Skin epidermis (tissue), 12 donors: ENCODE results near the gene NXNL2.
A peak's percentile ranks its signal among the peaks of the same experiment; 100 is the strongest.

Experiments
- H3K27ac ChIP-seq, 21 experiments: fragments of 200-600 bp; sonication (generic) in 11 of 21; one replicate each; pipeline ENCODE4 v1.5.0; 2020; ENCODE audit warnings: mild to moderate bottlenecking in 3 of 21, inconsistent platforms in 2 of 21, moderate library complexity in 2 of 21
- H3K4me3 ChIP-seq, 7 experiments: fragments of 200-600 bp; sonication (generic) in 2 of 7; one replicate each; pipeline ENCODE4 v1.5.0; 2020; ENCODE audit warnings: inconsistent platforms in 2 of 7, mild to moderate bottlenecking in 2 of 7, moderate library complexity in 1 of 7

Gene NXNL2

DNA sequence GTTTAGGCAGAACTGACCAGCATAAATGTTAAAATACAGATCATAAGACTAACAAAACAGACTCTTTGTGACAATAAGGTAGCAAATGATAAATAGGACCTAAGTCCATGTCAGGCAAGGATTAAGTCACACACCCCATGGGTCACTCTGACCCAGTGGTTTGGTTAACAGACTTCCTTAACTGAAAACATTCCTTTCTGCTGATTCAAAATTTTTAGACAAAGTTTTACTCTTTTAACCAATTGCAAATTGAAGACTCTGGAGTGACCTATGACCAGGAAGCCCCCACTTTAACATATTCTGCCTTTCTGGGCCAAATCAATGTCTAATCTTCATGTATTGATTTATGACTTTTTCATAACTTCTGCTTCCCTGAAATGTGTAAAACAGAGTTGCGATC, 4.9 kb upstream of the NXNL2 start:
- no peak overlapping the region for H3K27ac ChIP-seq
- H3K4me3 ChIP-seq: no peak overlapping the region

DNA sequence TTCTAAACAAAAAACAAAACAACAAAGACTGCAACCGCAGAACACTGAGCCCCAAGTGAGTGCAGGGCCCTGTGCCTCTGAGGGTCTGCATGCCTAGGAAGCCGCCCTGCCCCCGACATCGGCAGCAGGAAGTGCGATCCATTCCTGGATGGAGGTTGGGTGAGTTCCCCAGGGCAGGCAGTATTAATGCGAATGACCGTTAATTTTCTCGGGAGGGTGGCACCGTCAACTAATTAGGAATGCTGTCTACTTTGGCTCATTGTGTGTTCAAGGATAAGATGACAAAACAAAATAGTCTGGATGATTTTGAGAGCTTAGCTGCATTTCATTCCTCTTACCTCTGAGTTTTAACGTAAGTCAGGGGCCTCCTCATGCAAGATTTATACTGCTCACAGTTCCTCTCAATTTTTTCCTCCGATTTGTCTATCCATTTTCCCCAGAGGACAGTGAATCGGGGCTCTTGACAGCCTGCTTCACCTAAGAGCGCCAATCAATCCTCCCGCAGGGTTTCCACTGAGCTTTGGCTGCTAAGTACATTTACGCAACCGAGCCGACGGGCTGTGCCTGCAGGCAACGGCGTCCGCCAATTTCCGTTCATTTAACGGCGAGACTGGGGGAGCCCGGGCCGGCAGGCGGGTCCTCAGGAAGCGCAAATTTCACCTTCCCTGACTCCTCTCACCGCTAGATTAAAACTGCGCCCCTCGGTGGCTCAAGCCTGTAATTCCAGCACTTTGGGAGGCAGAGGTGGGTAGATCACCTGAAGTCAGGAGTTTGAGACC, 2.9 kb upstream of the NXNL2 start:
- Histone ChIP-seq H3K4me3 (no peak overlapping the region), H3K27ac (no peak overlapping the region)

DNA sequence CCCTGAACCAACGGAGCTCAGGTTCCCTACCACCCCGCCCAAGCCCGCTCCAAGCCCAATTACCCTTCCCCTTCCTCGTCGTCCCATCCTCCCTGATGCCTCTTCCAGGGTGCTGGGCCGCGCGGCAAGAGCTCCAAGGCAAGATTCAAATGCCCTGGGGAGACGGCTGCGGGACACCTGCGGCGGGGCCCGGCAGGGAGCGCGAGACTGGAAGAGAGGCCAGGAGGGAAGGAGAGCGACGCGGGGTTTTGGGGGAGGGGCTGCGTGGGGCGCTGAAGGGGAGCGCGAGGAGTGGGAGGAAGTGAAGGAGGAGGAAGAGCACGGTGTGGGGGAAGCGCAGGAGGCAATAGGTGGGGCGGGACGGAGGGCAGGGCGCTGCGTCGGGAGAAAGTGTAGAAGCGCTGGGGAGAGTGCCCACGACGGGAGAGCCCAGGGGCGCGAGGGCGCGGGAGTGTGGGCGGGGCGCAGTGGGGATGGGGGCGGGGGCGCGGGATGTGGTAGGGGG, 975 bp upstream of the NXNL2 start:
- Histone ChIP-seq H3K27ac (peak overlapping the region in 7 of 21 experiments; percentile 14 to 57 (median 40)), H3K4me3 (peak overlapping the region in 6 of 7 experiments; percentile 2 to 40 (median 26))

DNA sequence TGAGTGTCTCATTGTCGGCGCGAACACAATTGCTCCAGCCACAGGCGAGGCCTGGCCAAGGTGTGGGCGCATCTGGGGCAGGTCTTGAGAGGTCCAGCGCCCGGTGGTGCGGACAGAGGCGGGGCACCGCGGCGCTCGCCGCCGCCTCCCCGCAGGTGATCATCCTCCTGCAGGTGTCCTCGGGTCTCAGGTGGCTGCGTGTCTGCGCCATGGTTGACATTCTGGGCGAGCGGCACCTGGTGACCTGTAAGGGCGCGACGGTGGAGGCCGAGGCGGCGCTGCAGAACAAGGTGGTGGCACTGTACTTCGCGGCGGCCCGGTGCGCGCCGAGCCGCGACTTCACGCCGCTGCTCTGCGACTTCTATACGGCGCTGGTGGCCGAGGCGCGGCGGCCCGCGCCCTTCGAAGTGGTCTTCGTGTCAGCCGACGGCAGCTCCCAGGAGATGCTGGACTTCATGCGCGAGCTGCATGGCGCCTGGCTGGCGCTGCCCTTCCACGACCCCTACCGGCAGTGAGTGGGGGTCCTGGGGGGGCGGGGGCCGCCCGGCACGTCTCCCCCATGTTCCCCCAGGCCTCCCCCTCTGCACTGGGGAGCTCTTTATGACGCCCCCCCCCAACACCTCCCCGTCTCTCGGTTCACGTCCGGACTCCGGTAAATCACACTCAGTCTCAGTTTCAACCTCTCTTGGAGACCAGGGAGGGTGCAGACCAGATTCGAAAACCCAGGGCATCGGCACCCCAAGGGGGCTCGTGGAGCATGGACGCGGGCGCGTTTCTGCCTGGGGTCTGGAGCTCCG, 446 bp downstream of the NXNL2 start:
- Histone ChIP-seq H3K27ac (no peak overlapping the region), H3K4me3 (peak overlapping the region; percentile 4 to 40 (median 24))

DNA sequence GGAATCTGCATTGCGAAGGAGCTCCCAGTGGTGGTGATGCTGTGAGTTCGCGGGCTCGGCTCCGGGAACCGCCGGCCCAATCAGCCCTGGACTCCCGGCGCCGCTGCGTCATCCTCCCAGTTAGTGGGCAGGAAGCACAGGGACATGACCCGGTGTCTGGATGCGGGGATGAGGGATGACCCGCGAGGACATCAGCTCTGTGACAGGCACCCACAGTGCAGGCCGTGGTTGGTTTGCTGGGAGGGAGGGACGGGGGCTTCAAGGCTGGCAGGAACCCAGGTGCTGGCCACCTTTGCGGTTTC, 996 bp downstream of the NXNL2 start:
- Histone ChIP-seq H3K27ac (no peak overlapping the region), H3K4me3 (peak overlapping the region in 3 of 7 experiments; percentile 28 to 40 (median 36))

DNA sequence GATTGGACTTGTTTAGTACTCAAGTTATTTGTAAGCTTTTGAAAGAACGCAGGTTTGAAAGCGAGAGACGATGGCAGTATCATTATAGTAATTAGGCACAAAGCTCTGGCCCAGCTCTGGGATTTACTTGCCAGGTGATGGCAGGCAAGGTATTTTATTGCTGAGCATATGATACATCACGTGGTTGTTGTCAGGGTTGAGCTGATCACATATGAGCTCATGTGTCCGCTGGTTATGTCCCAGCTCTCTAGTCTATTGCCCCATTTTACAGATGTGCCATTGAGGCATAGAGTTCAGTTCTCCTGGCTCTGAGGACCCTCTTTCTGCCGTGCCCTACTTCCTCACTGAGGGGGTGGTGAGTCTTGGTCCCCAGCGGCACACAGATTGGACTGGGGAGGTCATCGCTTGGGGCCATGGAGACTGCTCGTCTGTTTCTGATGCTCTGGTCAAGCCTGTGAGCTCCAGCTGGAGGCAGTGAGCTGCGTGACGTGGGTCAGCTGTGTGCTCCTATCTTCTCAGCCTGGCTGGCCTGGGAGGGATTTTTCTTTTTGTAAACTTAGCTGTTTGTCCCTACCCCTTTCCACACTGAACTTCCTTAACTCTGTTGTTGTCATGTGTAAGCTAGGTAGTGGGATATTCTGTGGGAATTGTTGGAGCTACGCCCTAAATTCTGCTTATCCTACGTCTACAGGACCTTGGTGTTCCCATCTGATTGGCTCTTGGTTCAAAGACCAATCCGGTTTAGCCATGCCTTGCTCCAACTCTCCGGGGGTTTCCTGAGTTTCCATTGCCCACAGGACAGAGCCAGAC, 2.2 kb downstream of the NXNL2 start:
- Histone ChIP-seq H3K4me3 (no peak overlapping the region), H3K27ac (peak overlapping the region in 2 of 21 experiments; percentile 44 to 45)

DNA sequence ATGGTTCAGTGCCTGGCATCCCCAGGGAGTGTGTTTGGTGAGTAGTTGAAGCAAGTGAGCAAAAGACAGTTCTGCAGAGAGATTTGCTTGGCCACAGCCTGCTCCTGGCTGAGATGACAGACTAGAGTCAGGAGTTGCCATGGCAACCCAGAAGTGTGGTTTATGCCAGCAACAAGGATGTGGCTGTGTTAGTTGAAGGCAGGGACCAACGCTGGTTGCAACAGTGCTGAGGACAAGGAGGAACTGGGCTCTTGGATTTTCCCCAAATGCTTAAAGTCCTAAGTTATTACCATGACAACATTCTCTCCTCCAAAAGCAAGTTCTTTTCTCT, 2.7 kb downstream of the NXNL2 start:
- Histone ChIP-seq H3K27ac (no peak overlapping the region), H3K4me3 (no peak overlapping the region)

DNA sequence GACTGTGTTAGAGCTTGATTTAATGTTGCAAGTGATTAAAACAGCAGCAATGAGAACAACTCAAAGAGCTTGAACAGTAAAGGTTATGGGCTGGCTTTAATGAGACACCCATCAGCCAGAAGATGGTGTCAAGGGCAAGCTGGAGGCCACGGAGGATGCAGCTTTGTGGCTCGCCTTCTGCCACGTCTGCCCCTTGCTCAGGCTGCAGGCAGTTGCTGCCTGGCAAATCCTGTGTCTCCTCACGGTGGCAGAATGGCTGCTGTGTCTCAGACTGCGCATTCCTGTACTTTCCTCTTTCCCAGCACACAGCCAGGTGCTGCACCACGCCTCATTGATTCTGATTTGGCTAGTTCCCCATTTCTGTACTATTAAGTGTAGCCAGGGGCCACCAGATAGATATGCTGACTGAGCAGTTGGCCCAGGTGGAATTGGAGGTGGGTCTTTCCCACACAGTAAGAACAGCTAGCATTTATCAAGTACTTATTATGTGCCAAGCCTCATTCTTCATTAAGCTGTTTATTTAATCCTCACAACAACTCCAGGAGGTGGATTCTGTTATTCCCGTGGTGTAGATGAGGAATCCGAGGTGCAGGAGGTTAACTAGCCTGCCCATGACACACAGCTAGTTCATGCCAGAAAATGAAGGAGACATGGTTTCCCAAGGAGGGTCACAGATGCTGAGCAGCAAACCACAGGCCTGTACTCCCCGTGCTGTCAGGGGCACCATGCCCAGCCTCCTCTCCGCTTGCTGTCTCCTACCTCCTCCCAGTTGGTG, 3.5 kb downstream of the NXNL2 start:
- Histone ChIP-seq H3K27ac (no peak overlapping the region), H3K4me3 (no peak overlapping the region)

DNA sequence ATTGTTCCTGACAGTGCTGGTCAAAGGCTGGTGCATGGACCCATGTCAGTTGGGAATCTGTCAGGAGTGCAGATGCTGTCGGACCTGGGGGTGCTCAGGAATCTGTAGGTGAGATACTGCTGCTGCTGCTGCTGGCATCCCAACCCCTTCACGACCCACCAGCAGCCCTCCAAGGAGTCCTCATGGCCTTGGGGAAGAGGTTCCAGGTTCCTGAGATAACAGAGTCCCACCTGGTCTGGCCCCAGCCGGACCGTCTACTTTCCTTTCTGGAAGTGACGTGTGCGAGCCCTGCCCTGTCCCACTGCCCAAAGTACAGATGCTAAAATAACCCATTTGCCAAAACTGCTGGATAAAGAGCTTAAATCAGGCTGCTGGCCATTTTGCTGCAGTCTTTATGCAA, 4.3 kb downstream of the NXNL2 start:
- Histone ChIP-seq H3K27ac (no peak overlapping the region), H3K4me3 (no peak overlapping the region)

DNA sequence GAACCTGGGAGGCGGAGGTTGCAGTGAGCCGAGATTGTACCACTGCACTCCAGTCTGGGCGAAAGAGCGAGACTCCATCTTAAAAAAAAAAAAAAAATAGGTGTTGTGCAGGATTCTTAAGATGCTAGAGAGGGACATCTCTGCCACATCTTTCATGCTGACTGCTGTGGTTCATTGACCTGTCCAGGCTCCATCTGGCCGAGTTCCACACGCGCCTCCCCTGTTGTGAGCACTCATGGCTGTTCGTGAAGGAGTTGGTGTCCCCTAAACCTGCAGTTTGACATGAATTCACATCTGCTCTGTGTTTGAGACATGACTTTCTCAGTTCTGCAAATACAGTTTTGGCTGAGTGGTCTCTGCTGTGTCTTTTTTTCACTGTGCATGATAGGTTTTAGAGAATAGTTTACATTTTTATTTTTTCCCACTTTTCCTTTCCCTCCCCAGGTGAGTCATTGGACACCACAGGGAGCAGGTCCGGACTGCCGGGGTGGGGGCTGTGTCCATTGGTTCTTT, 5.3 kb downstream of the NXNL2 start:
- Histone ChIP-seq H3K4me3 (no peak overlapping the region), H3K27ac (no peak overlapping the region)

DNA sequence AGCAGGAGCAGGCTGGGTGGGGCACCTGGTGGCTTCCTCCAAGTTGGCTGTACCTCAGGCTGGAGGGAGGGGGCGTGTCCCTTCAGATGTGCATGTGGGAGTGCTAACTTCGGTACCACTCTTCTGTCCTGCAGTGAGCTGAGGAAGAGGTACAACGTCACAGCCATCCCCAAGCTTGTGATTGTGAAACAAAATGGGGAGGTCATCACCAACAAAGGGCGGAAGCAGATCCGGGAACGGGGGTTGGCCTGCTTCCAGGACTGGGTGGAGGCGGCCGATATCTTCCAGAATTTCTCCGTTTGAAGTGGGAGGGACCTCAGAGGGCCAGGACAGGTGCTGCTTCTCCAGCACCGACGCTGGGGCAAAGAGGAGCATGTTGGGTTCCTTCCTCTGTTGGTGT, 9.3 kb downstream of the NXNL2 start:
- Histone ChIP-seq H3K27ac (no peak overlapping the region), H3K4me3 (no peak overlapping the region)

DNA sequence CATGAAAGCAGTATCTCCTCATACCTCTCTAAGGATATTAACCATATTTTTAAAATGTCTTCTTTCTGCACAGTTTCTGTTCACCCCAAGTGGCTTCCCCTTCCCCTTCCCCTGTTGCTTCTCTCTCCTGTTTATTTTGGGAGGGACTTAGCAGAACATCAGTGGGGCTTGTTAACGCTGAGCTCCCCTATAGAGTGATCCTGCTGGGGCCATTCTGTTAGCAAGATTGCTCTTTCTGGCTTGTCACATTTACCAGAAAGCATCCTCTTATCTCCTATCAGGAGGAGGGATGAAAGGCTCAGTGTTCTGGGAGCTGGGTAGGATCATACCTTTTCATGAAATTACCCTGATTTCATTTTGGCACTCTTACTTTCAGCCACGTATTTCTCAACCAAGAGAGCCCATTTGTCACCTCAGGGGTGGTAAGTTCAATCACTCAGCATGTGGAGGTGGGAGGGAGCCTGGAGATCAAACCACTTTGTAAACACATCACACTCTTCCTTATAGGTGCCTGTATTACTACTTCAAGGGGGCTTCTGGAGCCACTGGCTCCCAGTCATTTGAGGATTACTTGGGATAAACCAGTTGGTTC, 16.7 kb downstream of the NXNL2 start:
- no peak overlapping the region for H3K4me3 ChIP-seq
- H3K27ac ChIP-seq: no peak overlapping the region

DNA sequence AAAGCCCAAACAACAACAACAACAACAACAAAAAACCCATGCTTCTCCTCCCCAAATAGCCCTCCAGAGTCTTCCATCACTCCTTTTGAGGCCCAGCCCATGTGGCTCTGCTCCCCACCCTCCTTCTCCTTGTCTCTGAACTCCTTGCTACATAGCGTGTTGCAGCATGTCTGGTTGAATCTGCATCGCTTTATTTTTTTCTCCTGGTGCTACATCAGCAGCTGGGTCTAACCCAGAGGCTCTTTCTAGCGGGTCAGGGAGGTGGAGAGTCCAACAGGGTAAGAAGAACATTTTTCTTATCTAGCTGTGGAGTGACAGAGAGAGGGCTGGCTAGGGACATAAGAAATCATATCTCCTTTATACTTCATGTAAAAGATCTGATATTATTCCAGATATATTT, 18.4 kb downstream of the NXNL2 start:
- H3K27ac ChIP-seq: no peak overlapping the region
- H3K4me3 ChIP-seq: no peak overlapping the region

DNA sequence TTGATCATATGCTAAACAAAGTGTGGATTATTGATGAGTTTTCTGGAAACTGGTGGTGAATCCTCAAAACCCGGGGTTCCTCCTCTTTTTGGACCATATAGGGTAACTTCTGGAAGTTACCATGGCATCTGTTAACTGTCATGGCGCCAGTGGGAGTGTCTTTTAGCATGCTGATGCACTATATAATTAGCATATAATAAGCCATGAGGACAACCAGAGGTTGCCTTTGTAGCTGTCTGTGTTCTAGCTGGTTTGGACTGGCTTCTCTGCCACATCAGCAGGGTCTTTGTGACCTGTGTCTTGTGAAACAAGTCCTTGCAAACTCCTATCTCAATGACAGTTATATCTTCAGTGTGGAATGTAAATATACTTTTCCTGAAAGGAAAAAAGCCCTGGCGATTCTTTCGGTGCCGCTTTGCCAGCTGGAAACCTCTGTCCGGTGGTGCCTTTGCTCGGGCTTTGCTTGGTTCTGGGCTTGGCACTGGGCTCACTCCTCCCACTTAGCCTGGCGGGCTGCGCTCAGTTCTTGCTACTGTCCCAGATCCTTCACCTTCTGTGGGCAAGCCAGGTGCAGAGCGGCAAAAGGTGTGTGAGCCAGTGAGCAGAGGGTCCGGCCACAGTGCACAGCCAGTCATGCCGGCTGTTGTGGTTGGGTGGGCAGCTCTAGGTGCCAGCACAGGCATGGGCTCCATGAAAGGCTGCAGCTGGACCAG, 20.4 kb downstream of the NXNL2 start:
- H3K4me3 ChIP-seq: no peak overlapping the region

DNA sequence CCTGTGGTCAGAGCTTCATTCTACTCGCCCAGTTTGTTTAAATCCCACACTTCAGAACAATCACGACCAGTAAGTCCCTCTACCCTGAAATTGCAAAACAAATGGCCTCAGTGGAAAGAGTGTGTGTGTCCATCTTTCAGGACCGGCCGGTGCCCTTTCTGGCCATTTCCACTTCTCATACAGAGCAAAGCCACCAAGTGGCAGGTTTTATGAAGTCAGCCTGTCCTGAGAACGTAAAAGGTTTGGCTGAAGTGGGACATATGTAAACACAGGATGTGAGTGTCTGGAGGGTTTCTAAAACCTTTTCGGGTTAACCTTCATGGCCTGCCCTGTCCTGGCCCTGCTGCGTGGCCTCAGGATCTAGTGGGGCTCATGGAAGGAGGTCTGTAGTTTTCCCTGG, 24.7 kb downstream of the NXNL2 start:
- H3K27ac ChIP-seq: no peak overlapping the region

More for the DNA sequence above, 20.4 kb downstream of the NXNL2 start:
- no peak overlapping the region for H3K27ac ChIP-seq

DNA sequence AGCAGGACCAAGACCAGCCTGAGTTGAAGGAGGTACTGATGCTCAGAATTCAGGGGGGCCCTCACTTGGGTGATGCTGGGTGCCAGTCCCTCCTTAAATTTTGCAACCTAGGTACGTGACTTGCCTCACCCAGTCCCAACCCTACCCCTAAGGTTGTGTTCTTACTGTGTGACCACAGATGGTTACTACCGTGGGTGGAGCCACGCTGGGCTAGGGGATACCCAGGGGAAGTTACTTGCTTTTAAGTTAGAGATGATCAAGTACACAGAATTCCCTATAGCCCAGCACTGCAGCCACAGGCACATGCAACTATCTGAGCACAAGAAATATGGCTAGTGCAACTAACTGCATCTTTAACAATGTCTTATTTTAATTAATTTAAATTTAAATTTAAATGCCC, 32.9 kb downstream of the NXNL2 start:
- Histone ChIP-seq H3K27ac (no peak overlapping the region), H3K4me3 (no peak overlapping the region)

More for the DNA sequence above, 24.7 kb downstream of the NXNL2 start:
- no peak overlapping the region for H3K4me3 ChIP-seq

DNA sequence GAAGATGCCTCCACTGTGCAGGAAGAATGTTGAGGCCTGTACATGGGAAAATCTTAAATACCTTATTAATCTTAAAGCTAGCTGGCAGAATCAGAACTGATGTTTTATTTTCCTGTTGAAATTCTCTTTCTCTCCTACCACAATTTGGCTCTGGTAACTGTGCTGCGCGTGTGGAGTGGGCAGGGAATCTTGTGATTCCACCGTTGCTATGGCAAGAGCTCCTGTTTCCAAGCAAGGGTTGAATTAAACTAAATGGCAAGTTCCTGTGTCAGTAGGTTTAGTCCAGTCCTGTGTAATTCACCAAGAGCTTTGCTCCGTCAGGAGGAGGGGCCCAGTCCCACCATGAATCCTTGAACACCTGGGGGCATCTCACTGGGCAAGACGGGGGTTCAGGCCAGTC, 36.4 kb downstream of the NXNL2 start:
- H3K27ac ChIP-seq: no peak overlapping the region
- no peak overlapping the region for H3K4me3 ChIP-seq

DNA sequence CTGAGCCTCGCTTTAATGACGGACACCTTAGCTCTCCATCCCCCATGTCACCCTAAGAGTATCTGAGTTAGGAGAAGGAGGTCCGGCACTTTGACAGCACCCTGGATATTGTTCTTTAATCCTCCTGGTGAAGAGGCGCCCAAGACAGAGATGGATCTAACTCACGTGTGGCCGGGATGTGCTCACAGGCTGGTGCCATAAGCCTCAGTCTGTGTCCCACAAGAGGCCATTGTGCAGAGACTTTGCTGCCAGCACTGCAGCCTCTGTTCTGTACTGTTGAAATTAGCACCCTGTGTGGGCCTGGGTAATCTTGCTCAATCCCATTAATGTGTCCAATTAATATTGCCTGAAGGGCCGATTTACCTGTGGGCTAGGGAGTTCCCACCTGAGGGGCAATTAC, 37.7 kb downstream of the NXNL2 start:
- Histone ChIP-seq H3K27ac (no peak overlapping the region), H3K4me3 (no peak overlapping the region)

DNA sequence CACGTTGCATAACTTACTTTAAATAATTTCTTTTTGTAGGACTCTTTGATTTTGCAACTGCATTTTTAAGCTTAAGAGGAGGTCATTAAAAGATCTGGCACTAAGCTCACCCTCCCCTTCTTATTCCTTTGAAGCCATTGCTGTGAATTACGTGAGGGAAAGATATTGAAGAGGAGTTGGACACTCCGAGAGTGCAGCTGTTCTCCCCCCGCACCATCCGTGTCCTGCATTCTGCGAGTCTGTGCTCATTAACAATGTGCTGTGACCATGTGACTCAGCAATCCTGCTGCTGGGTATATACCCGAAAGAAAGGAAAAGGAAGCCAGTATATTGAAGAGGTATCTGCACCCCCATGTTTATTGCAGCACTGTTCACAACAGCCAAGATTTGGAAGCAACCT, 40.0 kb downstream of the NXNL2 start:
- Histone ChIP-seq H3K4me3 (no peak overlapping the region), H3K27ac (no peak overlapping the region)
